NCI-H2196 treated with DMSO at 0.1 percent for 48 hours (cell line): ENCODE measurements around the gene PPDPF.
"Not testable (repeated sequence)": the region's sequence is repeated elsewhere in the genome, so short reads cannot be mapped to it uniquely, and the experiment has no call there.

Source experiments
- DNase-seq: peaks from one replicate; lab custom pipeline; 2025; ENCODE audit not compliant: unreplicated experiment; lab: John Stamatoyannopoulos, UW

Gene PPDPF

GRCh38 chr20:63561624-63562396, 41.2 kb downstream of the PPDPF start:
- no peak for DNase-seq

- no peak for DNase-seq
These were observed 42.1 kb downstream of the PPDPF start for GRCh38 chr20:63562461-63563224.

GRCh38 chr20:63563225-63563935, 42.8 kb downstream of the PPDPF start:
- no peak for DNase-seq

GRCh38 chr20:63564036-63564810, 43.7 kb downstream of the PPDPF start:
- DNase-seq = no peak

GRCh38 chr20:63565021-63565698, 44.6 kb downstream of the PPDPF start:
- DNase-seq = no peak

GRCh38 chr20:63565699-63566335, 45.3 kb downstream of the PPDPF start:
- DNase-seq = no peak

- no peak for DNase-seq
These were observed 46.0 kb downstream of the PPDPF start for GRCh38 chr20:63566395-63567135.

GRCh38 chr20:63567136-63567385, 46.5 kb downstream of the PPDPF start:
- no peak for DNase-seq

GRCh38 chr20:63567386-63568169, 47.0 kb downstream of the PPDPF start:
- DNase-seq = no peak

- no peak for DNase-seq
These were observed 47.8 kb downstream of the PPDPF start for GRCh38 chr20:63568170-63568981.

- DNase-seq = no peak
These were observed 48.7 kb downstream of the PPDPF start for GRCh38 chr20:63568986-63569949.

- DNase-seq = no peak
These were observed 49.9 kb downstream of the PPDPF start for GRCh38 chr20:63570281-63571086.

GRCh38 chr20:63571087-63571478, 50.5 kb downstream of the PPDPF start:
- not testable (repeated sequence) for DNase-seq
